HG02571 (cell line): ENCODE measurements around the gene SEC63.
"Not testable (repeated sequence)": the region's sequence is repeated elsewhere in the genome, so short reads cannot be mapped to it uniquely, and the experiment has no call there.

ENCODE experiments used
- ATAC-seq: cut with Tn5 transposase; IDR thresholded peaks from one replicate; pipeline ENCODE4 v1.9.1; 2021; ENCODE audit warnings: mild to moderate bottlenecking, moderate library complexity; ENCODE audit not compliant: unreplicated experiment

The SEC63 gene

DNA sequence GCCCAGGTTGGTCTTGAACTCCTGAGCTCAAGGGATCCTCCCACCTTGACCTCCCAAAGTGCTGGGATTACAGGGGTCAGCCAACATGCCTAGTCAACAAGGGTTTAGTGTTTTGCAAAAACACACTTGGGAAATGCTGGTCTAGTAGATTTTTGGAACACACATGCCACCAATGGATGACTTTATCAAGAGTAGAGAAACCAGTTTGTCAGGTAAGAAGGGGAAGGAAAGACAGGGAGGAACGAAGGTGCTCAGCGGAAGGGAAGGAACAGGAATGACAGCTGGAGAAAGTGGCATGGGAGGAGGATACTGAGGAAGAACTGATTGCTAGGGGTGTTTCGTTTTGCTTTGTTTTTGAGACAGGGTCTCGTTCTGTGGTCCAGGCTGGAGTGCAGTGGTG is 15.6 kb upstream of the SEC63 start:
- no peak for ATAC-seq

DNA sequence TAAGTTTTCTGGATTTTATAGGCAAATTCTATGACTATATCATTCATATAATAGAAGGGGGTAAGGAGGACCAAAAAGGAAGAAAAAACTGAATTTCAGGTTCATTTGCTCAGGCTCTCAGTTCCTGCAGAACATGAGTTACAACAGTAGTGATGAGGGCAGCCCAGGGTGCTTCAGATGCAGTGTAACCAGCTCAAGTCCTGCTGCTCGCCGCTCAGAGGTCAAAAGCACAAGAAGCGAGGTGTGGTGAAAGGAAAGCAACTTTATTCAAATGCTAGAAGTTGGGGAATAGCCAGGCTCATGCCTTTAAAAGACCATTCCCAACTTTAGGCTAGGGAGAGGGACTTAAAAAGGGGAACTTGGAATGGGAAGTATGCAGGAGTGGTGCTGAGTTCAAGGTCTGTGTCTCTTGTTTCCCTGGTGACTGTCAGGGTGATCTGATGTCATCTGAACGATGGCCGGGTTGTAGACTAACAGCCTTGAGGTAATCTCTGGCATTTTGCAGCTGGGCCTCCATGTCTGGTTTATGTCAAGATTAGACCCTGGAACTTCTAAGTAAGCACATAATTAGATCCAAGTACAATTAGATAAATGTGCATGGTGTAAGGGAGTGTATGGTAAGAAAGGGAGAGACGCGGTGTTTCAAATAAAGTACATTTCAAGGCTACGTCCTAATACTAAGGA is 14.5 kb upstream of the SEC63 start:
- no peak for ATAC-seq

DNA sequence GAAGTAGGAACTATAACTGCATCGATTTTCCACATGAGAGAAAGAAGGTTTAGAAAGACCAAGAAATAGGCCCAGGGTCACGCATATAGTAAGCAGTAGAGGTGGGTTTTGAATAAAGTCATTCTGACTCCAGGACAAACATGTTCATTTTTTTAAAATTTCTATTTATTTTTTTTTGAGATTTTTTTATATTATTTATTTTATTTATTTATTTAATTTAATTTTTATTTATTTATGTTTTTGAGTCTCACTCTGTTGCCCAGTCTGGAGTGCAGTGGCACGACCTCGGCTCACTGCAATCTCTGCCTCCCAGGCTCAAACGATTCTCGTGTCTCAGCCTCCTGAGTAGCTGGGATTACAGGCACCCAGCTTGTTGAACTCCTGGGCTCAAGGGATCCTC is 13.2 kb upstream of the SEC63 start:
- ATAC-seq = no peak

DNA sequence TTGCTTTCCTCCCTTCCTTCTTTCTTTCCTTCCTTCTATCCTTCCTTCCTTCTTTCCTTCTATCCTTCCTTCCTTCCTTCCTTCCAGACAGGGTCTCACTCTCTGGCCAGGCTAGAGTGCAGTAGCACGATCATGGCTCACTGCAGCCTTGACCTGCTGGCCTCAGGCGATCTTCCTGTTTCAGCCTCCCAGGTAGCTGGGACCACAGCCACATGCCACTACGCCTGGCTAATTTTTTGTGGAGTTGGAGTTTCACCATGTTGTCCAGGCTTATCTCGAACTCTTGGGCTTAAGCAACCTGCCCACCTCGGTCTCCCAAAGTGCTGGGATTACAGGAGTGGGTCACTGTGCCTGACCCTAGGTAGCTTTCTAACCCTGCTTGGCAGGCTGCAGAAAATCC is 12.2 kb upstream of the SEC63 start:
- ATAC-seq = no peak

DNA sequence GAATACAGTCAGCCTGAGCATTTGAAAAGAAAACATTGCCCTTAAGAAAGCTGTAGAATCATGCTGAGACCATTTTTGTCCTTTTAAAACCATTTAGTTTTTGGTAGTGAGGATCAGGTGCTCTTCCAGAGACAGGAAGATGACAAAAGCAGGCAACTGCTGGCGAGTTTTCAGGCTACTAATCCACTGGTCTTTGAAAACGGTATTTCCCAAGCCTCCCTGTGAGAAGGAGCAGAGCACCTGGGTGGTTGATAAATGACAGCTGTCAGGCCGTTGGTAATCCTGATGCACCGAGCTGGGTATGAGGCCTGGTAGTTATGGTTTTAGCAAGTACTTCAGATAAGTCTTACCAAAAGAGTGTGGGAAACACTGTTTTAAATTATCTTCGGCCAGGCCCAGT is 10.1 kb upstream of the SEC63 start:
- no peak for ATAC-seq

DNA sequence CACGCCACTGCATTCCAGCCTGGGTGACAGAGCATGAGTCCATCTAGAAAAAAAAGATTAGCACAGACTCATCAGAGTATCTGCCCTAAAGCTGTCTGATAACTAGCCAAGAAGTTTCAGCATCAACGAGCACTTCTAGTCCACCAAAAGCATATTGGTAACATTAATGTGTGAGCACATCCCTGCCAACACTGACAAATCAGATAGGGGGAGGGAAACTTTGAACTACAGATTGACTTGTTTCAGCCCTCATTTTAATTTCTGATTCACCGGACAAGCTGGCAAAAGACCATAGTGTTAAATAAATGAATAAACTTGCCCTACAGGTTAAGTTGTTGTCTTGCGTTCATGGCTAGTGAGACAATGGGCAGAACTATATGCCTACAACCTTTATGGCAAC is 7.7 kb upstream of the SEC63 start:
- no peak for ATAC-seq

DNA sequence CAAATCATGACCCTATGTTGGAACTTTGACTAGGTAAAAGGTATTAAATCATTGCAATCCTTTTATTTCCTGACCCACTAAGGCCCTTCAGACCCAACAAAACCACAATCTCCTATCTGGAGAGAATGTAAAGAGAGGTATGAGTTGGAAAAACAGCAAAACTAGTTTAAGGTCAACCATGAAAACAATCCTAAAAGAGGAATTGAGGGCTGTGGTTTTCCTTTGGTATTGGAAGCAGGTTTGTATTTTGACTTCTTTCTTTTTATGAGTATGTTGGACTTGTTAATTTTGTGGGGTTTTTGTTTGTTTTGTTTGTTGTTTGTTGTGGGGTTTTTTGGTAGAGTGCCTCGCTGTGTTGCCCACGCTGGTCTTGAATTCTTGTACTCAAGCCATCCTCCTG is 4.7 kb upstream of the SEC63 start:
- ATAC-seq = no peak

DNA sequence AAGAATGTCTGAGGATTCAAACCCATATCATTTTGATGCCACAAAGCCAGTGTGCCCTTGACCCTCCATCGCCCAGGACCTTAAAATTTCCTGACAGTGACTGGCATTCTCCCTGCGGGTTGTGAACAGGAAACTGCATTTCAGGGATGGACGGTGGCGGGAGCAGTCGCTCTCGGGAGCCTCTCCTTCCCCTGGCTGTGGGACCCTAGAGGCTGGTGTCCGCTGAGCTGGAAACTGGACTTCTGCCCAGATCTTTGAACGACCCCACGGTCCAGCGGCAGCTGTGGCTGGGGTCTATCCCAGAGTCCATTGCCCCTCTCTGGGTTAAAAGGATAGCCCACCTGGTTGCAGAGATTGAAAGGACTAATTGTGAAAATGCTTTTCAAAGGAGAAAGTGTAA is 1.4 kb upstream of the SEC63 start:
- ATAC-seq = no peak

DNA sequence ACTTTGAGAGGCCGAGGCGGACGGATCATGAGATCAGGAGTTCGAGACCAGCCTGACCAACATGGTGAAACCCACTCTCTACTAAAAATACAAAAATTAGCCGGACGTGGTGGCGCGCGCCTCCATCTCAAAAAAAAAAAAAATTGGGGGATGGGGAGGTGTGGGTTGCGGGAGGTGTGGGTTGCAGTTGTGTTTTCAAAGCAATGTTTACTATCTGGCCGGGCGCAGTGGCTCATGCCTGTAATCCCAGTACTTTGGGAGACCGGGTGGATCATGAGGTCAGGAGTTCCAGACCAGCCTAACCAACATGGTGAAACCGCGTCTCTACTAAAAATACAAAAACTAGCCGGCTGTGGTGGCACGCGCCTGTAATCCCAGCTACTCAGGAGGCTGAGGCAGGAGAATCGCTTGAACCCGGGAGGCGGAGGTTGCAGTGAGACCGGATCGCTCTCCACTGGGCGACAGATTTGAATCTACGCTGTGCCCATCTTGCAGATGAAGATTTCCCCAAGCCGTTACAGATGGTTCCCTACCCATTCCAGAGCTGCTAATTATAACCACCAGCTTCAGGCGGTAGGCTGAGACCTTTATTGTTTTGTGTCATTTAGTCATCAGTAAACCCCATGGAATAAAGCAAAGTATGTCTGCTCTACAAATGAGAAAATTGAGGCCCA is 818 bp upstream of the SEC63 start:
- not testable (repeated sequence) for ATAC-seq

DNA sequence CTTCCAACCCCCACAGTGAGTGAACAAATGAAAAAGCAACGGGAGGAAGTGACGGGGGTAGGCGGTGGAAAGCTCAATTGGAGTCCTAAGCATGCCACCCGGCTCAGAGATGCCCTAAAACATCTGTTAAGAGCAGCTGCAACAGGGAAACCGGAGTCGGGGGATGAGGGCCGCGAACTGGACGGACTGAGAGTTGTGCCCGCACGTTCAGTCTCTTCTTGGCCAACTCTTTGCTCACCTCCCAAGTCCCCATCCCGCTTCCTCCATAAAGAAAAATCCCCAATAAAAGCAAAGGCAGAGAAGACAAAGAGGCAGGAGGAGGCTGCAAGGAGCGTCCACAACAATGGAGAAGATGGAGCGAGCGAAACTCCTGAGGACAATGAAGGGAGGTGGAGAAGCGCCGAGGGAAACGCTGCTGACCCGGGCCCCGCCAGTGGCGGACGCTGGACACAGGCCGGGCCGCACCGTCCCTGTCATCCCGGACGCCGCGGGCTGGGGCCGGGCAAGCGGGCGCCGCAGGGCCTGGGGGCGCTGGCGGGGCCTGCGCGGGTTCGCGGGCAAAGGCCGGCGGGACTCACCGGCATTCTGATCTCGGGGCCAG is 600 bp downstream of the SEC63 start:
- peak; percentile 35 for ATAC-seq

DNA sequence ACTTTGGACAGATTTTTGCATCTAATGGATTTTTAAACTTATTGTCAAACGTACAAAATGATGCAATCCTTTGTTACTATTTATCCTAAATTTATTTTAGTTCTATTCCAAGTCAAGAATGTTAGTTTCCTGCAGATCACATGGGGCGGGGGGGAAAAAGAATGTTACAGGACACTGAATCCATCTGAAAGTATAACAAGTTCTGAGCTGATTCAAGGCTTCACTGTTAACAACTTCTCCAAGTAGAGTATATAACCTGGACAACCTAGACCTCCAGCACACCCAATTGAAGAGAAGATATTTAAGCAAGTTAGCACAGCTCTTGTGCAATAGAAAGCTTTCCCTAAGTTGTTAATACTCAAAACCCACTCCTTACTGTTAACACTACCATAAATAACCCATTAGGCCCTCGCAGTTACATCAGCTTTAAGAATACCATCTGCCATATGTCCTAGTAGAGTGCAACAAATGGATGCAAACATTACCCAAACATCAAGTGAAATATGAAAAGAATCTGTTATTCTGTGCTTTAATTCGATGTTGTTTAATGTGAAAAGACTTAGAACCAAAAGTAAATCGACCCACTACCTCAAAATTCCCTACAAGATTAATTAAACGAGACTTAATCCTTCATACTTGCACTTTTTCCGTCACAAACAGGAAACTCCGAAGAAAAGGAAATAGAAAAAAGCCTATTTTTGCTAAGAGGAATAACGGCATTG is 1.3 kb downstream of the SEC63 start:
- no peak for ATAC-seq

DNA sequence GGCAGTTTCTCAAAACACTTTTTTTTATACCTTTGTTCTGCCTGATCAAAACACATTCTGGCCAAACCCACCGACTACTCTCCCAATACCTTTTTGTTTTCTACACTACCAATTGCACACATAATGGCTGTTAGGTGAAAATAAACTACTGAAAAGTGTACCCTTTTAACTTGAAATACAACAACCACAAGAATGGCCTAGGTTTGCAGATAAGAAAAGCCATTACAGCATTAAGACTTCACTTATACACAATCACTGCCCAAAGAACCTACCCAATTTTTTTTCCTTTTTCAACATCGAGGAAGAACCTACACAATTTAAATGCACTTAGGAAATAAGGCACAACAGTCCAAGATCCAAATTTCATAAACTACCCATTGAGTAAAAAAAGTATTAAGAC is 1.8 kb downstream of the SEC63 start:
- ATAC-seq = no peak

DNA sequence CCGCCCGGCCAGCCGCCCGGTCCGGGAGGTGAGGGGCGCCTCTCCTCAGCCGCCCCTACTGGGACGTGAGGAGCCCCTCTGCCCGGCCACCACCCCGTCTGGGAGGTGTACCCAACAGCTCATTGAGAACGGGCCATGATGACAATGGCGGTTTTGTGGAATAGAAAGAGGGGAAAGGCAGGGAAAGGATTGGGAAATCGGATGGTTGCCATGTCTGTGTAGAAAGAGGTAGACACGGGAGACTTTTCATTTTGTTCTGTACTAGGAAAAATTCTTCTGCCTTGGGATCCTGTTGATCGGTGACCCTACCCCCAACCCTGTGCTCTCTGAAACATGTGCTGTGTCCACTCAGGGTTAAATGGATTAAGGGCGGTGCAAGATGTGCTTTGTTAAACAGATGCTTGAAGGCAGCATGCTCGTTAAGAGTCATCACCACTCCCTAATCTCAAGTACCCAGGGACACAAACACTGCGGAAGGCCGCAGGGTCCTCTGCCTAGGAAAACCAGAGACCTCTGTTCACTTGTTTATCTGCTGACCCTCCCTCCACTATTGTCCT is 4.1 kb downstream of the SEC63 start:
- ATAC-seq = not testable (repeated sequence)

DNA sequence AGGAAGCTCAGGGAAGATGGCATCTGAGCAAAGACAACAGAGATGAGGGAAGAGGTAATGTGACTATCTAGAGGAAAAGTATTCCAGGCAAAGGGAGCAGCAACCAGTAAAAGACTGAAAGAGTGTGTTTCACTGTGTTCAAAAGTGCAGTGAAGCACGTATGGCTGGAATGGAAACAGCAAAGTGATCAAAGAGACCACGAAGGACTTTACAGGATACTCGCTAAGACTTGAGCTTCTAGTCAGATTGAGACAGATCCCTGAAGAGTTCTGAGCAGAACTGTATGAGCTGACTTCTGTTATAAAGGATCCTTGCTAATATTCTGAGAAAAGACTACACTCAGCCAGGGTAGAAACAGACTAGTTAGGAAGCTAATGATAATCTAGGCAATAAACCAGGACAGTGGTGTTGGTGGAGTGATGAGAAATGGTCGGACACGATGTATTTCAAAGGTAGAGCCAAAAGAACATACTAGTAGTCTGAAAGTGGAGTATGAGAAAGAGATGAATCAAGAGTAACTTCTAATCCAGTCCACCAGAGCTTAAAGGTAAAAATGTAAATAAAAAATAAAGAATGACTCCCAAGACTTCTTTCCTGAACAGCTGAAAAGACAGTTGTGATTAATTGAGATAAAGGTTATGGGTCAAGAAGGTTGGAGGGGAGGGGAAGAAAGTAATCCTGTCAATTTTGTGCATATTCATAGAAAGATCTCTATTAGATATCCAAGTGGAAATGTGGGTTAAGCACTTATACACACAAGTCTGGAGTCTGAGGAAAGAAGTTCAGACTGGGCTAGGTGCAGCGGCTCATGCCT is 14.2 kb downstream of the SEC63 start:
- no peak for ATAC-seq

DNA sequence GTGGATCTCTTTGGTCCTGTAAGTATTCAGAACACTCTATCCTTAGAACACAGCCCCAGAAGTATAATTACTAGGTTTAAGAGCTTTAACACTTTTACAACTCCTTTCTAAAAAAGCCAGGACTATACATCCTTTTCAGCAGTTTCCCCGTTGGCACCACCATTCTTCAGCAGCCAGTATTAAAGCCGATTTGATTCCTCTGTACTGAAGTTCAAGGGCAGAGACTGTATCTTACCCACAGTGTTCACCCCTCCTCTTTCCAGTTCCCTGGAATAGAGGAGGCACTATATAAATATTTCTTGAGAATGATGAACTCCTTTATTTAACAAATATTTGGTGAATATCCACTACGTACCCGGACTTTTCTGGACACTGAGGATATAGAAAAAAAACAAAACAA is 15.9 kb downstream of the SEC63 start:
- no peak for ATAC-seq

DNA sequence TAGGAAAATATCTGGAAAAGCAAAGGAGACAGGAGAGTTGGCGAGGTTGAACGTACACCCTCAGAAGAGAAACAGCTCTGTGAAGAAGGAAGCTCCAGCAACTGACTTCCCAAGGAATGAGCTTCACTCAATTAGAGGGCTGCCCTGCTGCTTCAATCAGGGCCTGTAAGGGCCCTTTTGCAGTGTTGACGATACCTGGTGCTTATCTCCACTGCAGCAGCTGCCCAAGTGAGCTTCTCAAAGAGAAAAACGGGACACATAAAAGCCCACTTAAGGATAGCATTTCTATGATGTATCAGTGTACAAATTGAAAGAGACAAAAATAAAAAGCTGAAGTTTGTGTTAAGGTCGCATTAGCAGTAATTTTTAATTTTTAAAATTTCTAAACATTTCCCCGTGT is 16.4 kb downstream of the SEC63 start:
- ATAC-seq = no peak

DNA sequence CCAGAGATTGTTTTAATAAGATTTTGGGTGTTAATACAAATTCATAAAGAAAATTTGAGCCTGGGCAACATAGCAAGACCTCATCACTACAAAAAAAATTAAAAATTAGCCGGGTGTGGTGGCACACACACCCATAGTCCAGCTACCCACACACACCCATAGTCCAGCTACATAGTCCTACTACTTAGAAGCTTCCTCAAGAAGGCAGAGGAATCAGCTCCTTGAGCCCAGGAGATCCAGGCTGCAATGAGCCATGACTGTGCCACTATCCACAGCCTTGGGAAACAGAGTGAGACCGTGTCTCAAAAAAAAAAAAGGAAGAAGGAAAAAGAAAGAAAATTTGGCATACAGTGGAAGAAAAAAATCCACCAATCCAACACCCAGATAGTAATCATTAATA is 16.8 kb downstream of the SEC63 start:
- ATAC-seq = no peak

DNA sequence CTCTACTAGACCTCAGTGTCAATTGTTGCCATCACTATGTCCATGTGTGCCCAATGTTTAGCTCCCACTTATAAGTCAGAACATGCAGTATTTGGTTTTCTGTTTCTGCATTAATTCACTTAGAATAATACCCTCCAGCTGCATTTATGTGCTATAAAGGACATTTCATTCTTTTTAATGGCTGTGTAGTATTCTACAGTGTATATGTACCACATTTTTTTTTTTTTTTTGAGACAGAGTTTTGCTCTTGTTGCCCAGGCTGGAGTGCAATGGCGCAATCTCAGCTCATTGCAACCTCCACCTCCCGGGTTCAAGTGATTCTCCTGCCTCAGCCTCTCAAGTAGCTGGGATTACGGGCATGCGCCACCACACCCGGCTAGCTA is 21.1 kb downstream of the SEC63 start:
- ATAC-seq = not testable (repeated sequence)

DNA sequence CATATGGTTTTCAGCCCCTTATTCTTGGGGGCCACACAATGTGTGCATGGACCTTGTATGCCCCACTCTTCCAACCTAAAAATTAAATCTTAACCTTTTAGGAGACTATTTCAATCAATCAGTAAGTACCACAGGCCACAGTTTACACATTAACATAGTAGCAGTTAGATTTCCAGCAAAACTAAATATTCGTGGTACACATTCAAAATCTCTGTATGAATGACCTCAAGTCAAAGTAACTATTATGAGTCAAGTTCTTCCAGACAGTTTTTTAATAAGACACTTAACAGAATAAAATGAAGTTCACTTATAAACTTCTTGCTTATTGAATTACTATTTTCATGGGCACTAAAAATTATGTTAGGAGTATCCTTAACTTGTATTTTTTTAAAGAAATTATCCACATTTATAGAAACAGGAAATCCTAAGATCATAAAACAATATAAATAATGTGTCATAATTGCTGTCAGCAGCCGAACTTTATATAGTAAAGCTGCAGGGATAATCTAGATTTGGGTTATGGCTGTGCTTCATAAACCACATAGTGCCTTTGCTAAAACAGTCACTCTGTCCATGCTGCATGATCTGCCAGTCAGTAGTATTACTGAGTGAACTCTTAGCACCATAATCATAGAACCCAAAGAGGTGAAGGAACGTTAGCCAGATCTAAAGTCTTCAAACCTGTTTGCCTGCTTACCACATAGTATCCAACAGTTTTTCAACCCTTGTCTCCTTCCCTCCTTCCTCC is 21.7 kb downstream of the SEC63 start:
- no peak for ATAC-seq

DNA sequence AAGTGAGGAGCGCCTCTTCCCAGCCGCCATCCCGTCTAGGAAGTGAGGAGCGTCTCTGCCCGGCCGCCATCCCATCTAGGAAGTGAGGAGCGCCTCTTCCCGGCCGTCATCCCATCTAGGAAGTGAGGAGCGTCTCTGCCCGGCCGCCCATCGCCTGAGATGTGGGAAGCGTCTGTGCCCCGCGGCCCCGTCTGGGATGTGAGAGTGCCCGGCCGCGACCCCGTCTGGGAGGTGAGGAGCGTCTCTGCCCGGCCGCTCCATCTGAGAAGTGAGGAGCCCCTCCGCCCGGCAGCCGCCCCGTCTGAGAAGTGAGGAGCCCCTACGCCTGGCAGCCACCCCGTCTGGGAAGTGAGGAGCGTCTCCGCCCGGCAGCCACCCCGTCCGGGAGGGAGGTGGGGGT is 23.8 kb downstream of the SEC63 start:
- ATAC-seq = not testable (repeated sequence)
